Brain microvascular endothelial cell (primary cell): ENCODE measurements around the gene ZNF865.

Experiments used
- DNase-seq: peaks from one replicate; pipeline ENCODE4 v3.0.0-alpha.2; 2020
- H3K27ac ChIP-seq: fragments of 250-450 bp; sonication (Bioruptor Pico); 2 replicates; pipeline ENCODE4 v1.5.1; 2020; ENCODE audit warnings: mild to moderate bottlenecking, moderate library complexity
- H3K27me3 ChIP-seq: fragments of 250-450 bp; sonication (Bioruptor Pico); replicated peaks from 2 replicates; pipeline ENCODE4 v1.5.1; 2020; ENCODE audit warnings: mild to moderate bottlenecking
- H3K36me3 ChIP-seq: fragments of 250-450 bp; sonication (Bioruptor Pico); replicated peaks from 2 replicates; pipeline ENCODE4 v1.5.1; 2020; ENCODE audit warnings: mild to moderate bottlenecking
- H3K4me3 ChIP-seq: 2 replicates; pipeline ENCODE4 v1.5.1; 2011; ENCODE audit warnings: low read depth, mild to moderate bottlenecking, control low read depth, low read length, moderate library complexity
- CTCF ChIP-seq: IDR thresholded peaks from 2 replicates; pipeline ENCODE4 v1.5.1; 2011; ENCODE audit warnings: low read depth, mild to moderate bottlenecking, moderate library complexity, low read length, control low read depth, inconsistent platforms; ENCODE audit errors: missing control alignments
- in situ Hi-C: cut with HindIII; loops from 2 replicates; pipeline ENCODE4 v1.10.0; 2017; ENCODE audit warnings: low sequenced_read_pairs, low pct_ligation_motif_present

Gene ZNF865

GRCh38 chr19:55613396-55613795 is 7.9 kb downstream of the ZNF865 start:
- H3K27me3 ChIP-seq = no peaks in the 10 kb centered on the region
- in situ Hi-C loops = loop anchor here (25.0 kb wide), 1 partner anchor 226 kb away; the partner anchor contains the start of genes RPL28, TMEM190 and TMEM238
- no peak for DNase-seq
- peaks cover 35% of the 10 kb centered on the region for H3K36me3 ChIP-seq
- no peak overlapping the region for H3K4me3 ChIP-seq
- no peak overlapping the region for H3K27ac ChIP-seq
- TF ChIP-seq CTCF = no peak

GRCh38 chr19:55613930-55614710 is 8.7 kb downstream of the ZNF865 start:
- H3K36me3 ChIP-seq = peaks cover 35% of the 10 kb centered on the region
- no peaks in the 10 kb centered on the region for H3K27me3 ChIP-seq
- H3K4me3 ChIP-seq = no peak overlapping the region
- TF ChIP-seq CTCF = no peak
- in situ Hi-C loops = loop anchor here (25.0 kb wide), 1 partner anchor 227 kb away; the partner anchor contains the start of genes RPL28, TMEM190 and TMEM238
- H3K27ac ChIP-seq = no peak overlapping the region
- DNase-seq = no peak

GRCh38 chr19:55614711-55615542 is 9.5 kb downstream of the ZNF865 start:
- H3K36me3 ChIP-seq = peaks cover 30% of the 10 kb centered on the region

GRCh38 chr19:55615543-55616394 is 10.3 kb downstream of the ZNF865 start:
- in situ Hi-C loops = loop anchor here (25.0 kb wide), 1 partner anchor 228 kb away; the partner anchor contains the start of genes RPL28, TMEM190 and TMEM238
- peaks cover 30% of the 10 kb centered on the region for H3K36me3 ChIP-seq
- no peak overlapping the region for H3K4me3 ChIP-seq
- H3K27ac ChIP-seq = no peak overlapping the region
- TF ChIP-seq CTCF = no peak
- no peaks in the 10 kb centered on the region for H3K27me3 ChIP-seq
- DNase-seq = no peak

More at GRCh38 chr19:55614711-55615542, 9.5 kb downstream of the ZNF865 start:
- H3K27ac ChIP-seq = no peak overlapping the region
- in situ Hi-C loops = loop anchor here (25.0 kb wide), 1 partner anchor 228 kb away; the partner anchor contains the start of genes RPL28, TMEM190 and TMEM238
- no peaks in the 10 kb centered on the region for H3K27me3 ChIP-seq
- H3K4me3 ChIP-seq = no peak overlapping the region
- no peak for TF ChIP-seq CTCF
- DNase-seq = no peak

- no peak for TF ChIP-seq CTCF
- in situ Hi-C loops = loop anchor here (25.0 kb wide), 1 partner anchor 229 kb away; the partner anchor contains the start of genes RPL28, TMEM190 and TMEM238
- H3K4me3 ChIP-seq = no peak overlapping the region
- no peaks in the 10 kb centered on the region for H3K27me3 ChIP-seq
- DNase-seq = no peak
- peaks cover 35% of the 10 kb centered on the region for H3K36me3 ChIP-seq
- H3K27ac ChIP-seq = no peak overlapping the region
Observed at GRCh38 chr19:55616395-55616875, 11.0 kb downstream of the ZNF865 start.
